Caco-2 (cell line): ENCODE measurements around the gene ANKRD44. TPM values are rescaled to one million over a fixed set of nuclear protein-coding genes. Genes with fewer than 3 reads are reported as not detected.

Source experiments
- BruUV-seq: library from RNA; stranded (reverse); fragments of 400-500 nt; replicated peaks from 2 replicates; lab custom pipeline; 2021; lab: Mats Ljungman, UMichigan
- CTCF ChIA-PET: fragments of 300-600 bp; sonication (Branson Sonifier 250); formaldehyde crosslinking; loops from one replicate; lab custom pipeline; 2022; ENCODE audit warnings: antibody characterized with exemption; lab: Charles Lee
- POLR2A ChIA-PET: fragments of 300-600 bp; sonication (Branson Sonifier 250); formaldehyde crosslinking; loops from one replicate; lab custom pipeline; 2022; ENCODE audit warnings: antibody characterized with exemption; lab: Charles Lee
- DNase-seq, 2 experiments: peaks; one replicate each; pipeline versions ENCODE4 v3.0.0 to v3.0.0-alpha.2; 2020 to 2022
- H3K27me3 ChIP-seq: replicated peaks from 2 replicates; pipeline ENCODE4 v1.6.0; 2011; ENCODE audit warnings: low read length; ENCODE audit not compliant: control insufficient read depth, insufficient read depth
- H3K36me3 ChIP-seq: 2 replicates; pipeline ENCODE4 v1.5.1; 2011; ENCODE audit warnings: low read length; ENCODE audit not compliant: control insufficient read depth, insufficient read depth
- H3K4me1 ChIP-seq: fragments of 250-450 bp; sonication (Bioruptor Pico); 2 replicates; pipeline ENCODE4 v1.5.1; 2020; ENCODE audit warnings: mild to moderate bottlenecking
- H3K4me3 ChIP-seq: 2 replicates; pipeline ENCODE4 v1.5.1; 2011; ENCODE audit warnings: low read depth, mild to moderate bottlenecking, control low read depth, low read length
- H3K9me3 ChIP-seq: fragments of 250-450 bp; sonication (Bioruptor Pico); 2 replicates; pipeline ENCODE4 v1.5.1; 2020; ENCODE audit warnings: mild to moderate bottlenecking, moderate library complexity
- H3K27ac Mint-ChIP-seq: one replicate; pipeline ENCODE4 v1.8.0; 2022; ENCODE audit warnings: mixed read lengths; ENCODE audit not compliant: unreplicated experiment
- H3K27me3 Mint-ChIP-seq: one replicate; pipeline ENCODE4 v1.8.0; 2022; ENCODE audit warnings: mixed read lengths; ENCODE audit not compliant: insufficient read depth, unreplicated experiment
- H3K36me3 Mint-ChIP-seq: one replicate; pipeline ENCODE4 v1.8.0; 2022; ENCODE audit warnings: mild to moderate bottlenecking, mixed read lengths; ENCODE audit not compliant: insufficient read depth, unreplicated experiment
- H3K4me1 Mint-ChIP-seq: one replicate; pipeline ENCODE4 v1.8.0; 2022; ENCODE audit warnings: low read depth, mixed read lengths; ENCODE audit not compliant: unreplicated experiment
- H3K4me3 Mint-ChIP-seq: one replicate; pipeline ENCODE4 v1.8.0; 2022; ENCODE audit warnings: mild to moderate bottlenecking, moderate library complexity, mixed read lengths; ENCODE audit not compliant: unreplicated experiment
- H3K9me3 Mint-ChIP-seq: one replicate; pipeline ENCODE4 v1.8.0; 2022; ENCODE audit warnings: mixed read lengths; ENCODE audit not compliant: unreplicated experiment
- intact Hi-C: fragments of 100-400 bp; cut with micrococcal nuclease; formaldehyde crosslinking; loops from one replicate; pipeline ENCODE4 v1.10.0; 2022; ENCODE audit not compliant: unreplicated experiment
- total RNA-seq: library from RNA; stranded (reverse); gene quantifications from 2 replicates; pipeline ENCODE4 v1.2.3, GENCODE V29; 2022
- TF ChIP-seq, protein P1 (sequence below), 2 experiments: fragments of 200-600 bp in 1 of 2; IDR thresholded peaks; 1 replicate in 1 of 2; 2 replicates in 1 of 2; pipeline versions ENCODE4 v1.5.1 to v1.8.0; 2011 to 2022; ENCODE audit warnings: antibody characterized with exemption in 1 of 2, control low read depth in 1 of 2, inconsistent platforms in 1 of 2, low read depth in 1 of 2, low read length in 1 of 2, mild to moderate bottlenecking in 1 of 2, moderate library complexity in 1 of 2; ENCODE audit not compliant: insufficient read depth in 1 of 2, severe bottlenecking in 1 of 2, unreplicated experiment in 1 of 2

The ANKRD44 gene
- total RNA-seq, 1 experiment from 2014 or later: 1.0 TPM

DNA sequence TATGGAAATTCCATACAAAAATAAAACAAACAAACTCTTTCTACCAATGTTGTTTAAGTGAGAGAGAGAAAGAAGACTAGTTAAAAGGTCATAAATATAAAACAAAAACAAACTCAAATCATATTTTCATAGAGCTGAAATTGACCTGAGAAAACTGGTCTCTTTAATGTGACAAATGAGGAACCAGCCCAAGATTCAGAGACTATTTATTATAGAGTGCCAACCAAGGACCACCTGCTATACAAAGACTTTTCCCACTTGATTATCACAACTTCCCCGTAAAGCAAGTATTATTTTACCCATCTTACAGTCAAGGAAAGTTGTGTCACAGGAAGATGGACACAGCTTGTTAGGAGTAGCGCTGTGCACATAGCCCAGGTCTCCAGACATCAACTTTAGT, 13.3 kb downstream of the ANKRD44 start:
- no peaks in the 10 kb centered on the region for H3K27me3 ChIP-seq
- H3K9me3 Mint-ChIP-seq: no peaks in the 10 kb centered on the region
- no peaks in the 10 kb centered on the region for H3K36me3 Mint-ChIP-seq
- no peak overlapping the region for H3K4me3 ChIP-seq
- H3K4me1 ChIP-seq: 0 out of 2 replicates have a peak, but pooled peaks cover 6% of the 10 kb centered on the region
- H3K4me1 Mint-ChIP-seq: no peaks in the 10 kb centered on the region
- TF ChIP-seq, protein P1, sequence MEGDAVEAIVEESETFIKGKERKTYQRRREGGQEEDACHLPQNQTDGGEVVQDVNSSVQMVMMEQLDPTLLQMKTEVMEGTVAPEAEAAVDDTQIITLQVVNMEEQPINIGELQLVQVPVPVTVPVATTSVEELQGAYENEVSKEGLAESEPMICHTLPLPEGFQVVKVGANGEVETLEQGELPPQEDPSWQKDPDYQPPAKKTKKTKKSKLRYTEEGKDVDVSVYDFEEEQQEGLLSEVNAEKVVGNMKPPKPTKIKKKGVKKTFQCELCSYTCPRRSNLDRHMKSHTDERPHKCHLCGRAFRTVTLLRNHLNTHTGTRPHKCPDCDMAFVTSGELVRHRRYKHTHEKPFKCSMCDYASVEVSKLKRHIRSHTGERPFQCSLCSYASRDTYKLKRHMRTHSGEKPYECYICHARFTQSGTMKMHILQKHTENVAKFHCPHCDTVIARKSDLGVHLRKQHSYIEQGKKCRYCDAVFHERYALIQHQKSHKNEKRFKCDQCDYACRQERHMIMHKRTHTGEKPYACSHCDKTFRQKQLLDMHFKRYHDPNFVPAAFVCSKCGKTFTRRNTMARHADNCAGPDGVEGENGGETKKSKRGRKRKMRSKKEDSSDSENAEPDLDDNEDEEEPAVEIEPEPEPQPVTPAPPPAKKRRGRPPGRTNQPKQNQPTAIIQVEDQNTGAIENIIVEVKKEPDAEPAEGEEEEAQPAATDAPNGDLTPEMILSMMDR (IDR thresholded peaks at IDR 0.05; ENCODE audit: insufficient read depth in 1 of 2, low read depth in 1 of 2, low read length in 1 of 2, severe bottlenecking in 1 of 2, unreplicated experiment in 1 of 2): no peak
- no peak overlapping the region for H3K4me3 Mint-ChIP-seq
- CTCF ChIA-PET: no interaction called here
- H3K9me3 ChIP-seq: no peaks in the 10 kb centered on the region
- H3K27me3 Mint-ChIP-seq: peaks cover 18% of the 10 kb centered on the region
- intact Hi-C loops: no loop called here
- DNase-seq: no peak
- POLR2A ChIA-PET: no interaction called here
- no peak overlapping the region for H3K27ac Mint-ChIP-seq
- no peaks in the 10 kb centered on the region for H3K36me3 ChIP-seq
- no TSS peak for BruUV-seq

DNA sequence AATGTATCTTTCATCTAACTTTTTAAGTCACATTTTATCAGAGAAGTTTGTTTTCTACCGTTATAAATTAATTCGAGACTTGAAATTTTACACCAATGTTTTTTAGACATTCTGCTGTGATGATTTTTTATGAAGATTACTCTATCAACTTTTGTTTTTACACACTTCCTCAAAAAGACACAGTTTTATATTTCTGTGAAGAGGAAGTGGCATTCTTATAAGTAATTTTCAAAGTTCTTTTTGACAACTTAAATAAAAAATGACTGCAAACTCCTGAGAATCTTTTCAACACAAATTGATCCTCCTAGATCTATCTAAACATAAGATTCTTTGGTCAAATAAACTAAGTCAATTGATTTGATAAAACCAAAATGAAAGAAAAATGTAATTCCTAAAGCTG, 13.7 kb downstream of the ANKRD44 start:
- TF ChIP-seq, protein P1 (IDR thresholded peaks at IDR 0.05; ENCODE audit: insufficient read depth in 1 of 2, low read depth in 1 of 2, low read length in 1 of 2, severe bottlenecking in 1 of 2, unreplicated experiment in 1 of 2): no peak
- Histone ChIP-seq H3K9me3 (no peaks in the 10 kb centered on the region), H3K4me1 (0 out of 2 replicates have a peak, but pooled peaks cover 6% of the 10 kb centered on the region), H3K36me3 (no peaks in the 10 kb centered on the region), H3K4me3 (no peak overlapping the region), H3K27me3 (no peaks in the 10 kb centered on the region)
- ChIA-PET CTCF (no interaction called here), POLR2A (no interaction called here)
- no peaks in the 10 kb centered on the region for H3K9me3 Mint-ChIP-seq
- no peak overlapping the region for H3K27ac Mint-ChIP-seq
- intact Hi-C loops: no loop called here
- H3K36me3 Mint-ChIP-seq: no peaks in the 10 kb centered on the region
- H3K4me3 Mint-ChIP-seq: no peak overlapping the region
- no TSS peak for BruUV-seq
- H3K4me1 Mint-ChIP-seq: no peaks in the 10 kb centered on the region
- peaks cover 16% of the 10 kb centered on the region for H3K27me3 Mint-ChIP-seq
- DNase-seq: no peak

DNA sequence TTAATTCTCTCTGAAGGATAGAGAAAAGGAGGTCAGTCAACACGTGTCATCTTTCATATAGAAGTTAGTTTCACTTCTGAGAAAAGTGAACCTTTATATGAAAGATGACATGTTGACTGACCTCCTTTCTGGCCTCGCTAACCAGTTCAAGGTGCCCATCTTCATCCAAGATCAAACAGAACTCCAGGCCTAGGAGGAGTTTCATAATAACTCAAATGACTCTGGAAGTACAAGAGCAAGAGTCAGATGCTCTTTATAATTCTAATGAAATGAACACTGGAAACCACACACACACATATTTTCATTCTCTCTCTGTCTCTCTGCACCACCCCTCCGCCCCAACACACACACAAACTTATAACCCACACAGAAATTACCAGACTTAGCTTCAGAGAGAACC, 16.3 kb downstream of the ANKRD44 start:
- intact Hi-C loops: no loop called here
- Histone ChIP-seq H3K36me3 (no peaks in the 10 kb centered on the region), H3K4me1 (0 out of 2 replicates have a peak, but pooled peaks cover 6% of the 10 kb centered on the region), H3K9me3 (no peaks in the 10 kb centered on the region), H3K27me3 (no peaks in the 10 kb centered on the region), H3K4me3 (no peak overlapping the region)
- Mint-ChIP-seq H3K9me3 (no peaks in the 10 kb centered on the region), H3K27me3 (peaks cover 8% of the 10 kb centered on the region), H3K27ac (no peak overlapping the region), H3K4me3 (no peak overlapping the region), H3K36me3 (no peaks in the 10 kb centered on the region), H3K4me1 (no peaks in the 10 kb centered on the region)
- CTCF ChIA-PET: no interaction called here
- POLR2A ChIA-PET: no interaction called here
- TF ChIP-seq, protein P1 (IDR thresholded peaks at IDR 0.05; ENCODE audit: insufficient read depth in 1 of 2, low read depth in 1 of 2, low read length in 1 of 2, severe bottlenecking in 1 of 2, unreplicated experiment in 1 of 2): no peak
- DNase-seq: no peak
- no TSS peak for BruUV-seq
